Neural cell (in vitro differentiated cells): ENCODE measurements around the gene ZNF580.

Source experiments
- CTCF ChIP-seq: fragments of 450-650 bp; IDR thresholded peaks from 2 replicates; pipeline ENCODE4 v1.5.1; 2014; ENCODE audit warnings: antibody characterized with exemption, mild to moderate bottlenecking, moderate library complexity; ENCODE audit not compliant: poor library complexity, severe bottlenecking
- EZH2 ChIP-seq: fragments of 200-600, 300-800 bp; shearing (Covaris generic), sonication (generic); IDR thresholded peaks from 2 replicates; pipeline ENCODE4 v1.6.1; 2014; ENCODE audit warnings: antibody characterized with exemption, low read length, borderline replicate concordance, mild to moderate bottlenecking; ENCODE audit not compliant: insufficient read depth, poor library complexity, severe bottlenecking
- POLR2AphosphoS5 ChIP-seq: IDR thresholded peaks from 2 replicates; pipeline ENCODE4 v1.6.1; 2012
- SMC3 ChIP-seq: fragments of 450-650 bp; conservative IDR thresholded peaks from 2 replicates; pipeline ENCODE4 v1.6.1; 2014; ENCODE audit warnings: antibody characterized with exemption, mild to moderate bottlenecking, moderate library complexity; ENCODE audit not compliant: poor library complexity

- TF ChIP-seq SMC3 (no peak), POLR2AphosphoS5 (no peak), EZH2 (no peak), CTCF (no peak)
Measured at GRCh38 chr19:55609326-55609725, 31.5 kb upstream of the ZNF580 start.
